Mammary epithelial cell (primary cell): ENCODE data around the gene MEGF11.

Experiments used
- EZH2 ChIP-seq: IDR thresholded peaks from 2 replicates; pipeline ENCODE4 v1.6.1; 2012; ENCODE audit warnings: low read length, inconsistent platforms, borderline replicate concordance
- TF ChIP-seq, protein P1 (sequence below), 2 donors: IDR thresholded peaks in 1 of 2; conservative IDR thresholded peaks in 1 of 2; 2 replicates each; pipeline ENCODE4 v1.5.1; 2011 to 2012; ENCODE audit warnings: inconsistent platforms in 2 of 2, low read length in 2 of 2, mild to moderate bottlenecking in 2 of 2, control low read depth in 1 of 2, low read depth in 1 of 2; ENCODE audit not compliant: insufficient read depth in 1 of 2; ENCODE audit errors: extremely low read depth in 1 of 2

DNA sequence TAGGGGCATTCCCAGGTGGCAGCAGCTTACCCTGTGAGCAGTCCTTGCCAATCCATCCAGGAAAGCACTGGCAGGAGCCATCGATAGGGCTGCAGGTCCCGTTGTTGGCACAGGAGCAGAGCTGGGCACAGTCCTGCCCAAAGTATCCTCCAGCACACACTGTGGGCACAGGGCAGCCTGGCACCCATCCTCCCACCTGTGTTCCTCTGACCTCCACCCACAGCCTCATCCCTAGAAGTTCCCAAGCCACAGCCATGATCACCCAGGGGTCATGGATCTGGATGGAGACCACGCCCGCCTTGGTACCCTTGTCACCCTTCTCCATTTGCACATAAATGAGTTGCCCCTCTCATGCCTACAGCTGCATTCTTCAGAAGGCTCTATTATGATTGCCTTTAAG lies 335.6 kb downstream of the MEGF11 start:
- TF ChIP-seq, protein P1, sequence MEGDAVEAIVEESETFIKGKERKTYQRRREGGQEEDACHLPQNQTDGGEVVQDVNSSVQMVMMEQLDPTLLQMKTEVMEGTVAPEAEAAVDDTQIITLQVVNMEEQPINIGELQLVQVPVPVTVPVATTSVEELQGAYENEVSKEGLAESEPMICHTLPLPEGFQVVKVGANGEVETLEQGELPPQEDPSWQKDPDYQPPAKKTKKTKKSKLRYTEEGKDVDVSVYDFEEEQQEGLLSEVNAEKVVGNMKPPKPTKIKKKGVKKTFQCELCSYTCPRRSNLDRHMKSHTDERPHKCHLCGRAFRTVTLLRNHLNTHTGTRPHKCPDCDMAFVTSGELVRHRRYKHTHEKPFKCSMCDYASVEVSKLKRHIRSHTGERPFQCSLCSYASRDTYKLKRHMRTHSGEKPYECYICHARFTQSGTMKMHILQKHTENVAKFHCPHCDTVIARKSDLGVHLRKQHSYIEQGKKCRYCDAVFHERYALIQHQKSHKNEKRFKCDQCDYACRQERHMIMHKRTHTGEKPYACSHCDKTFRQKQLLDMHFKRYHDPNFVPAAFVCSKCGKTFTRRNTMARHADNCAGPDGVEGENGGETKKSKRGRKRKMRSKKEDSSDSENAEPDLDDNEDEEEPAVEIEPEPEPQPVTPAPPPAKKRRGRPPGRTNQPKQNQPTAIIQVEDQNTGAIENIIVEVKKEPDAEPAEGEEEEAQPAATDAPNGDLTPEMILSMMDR (conservative IDR thresholded peaks at IDR 0.05 in 1 of 2, IDR thresholded peaks at IDR 0.05 in 1 of 2; ENCODE audit: extremely low read depth in 1 of 2, insufficient read depth in 1 of 2, low read depth in 1 of 2, low read length in 2 of 2), result no peak
- no peak for TF ChIP-seq EZH2
